Hepatocyte (in vitro differentiated cells): ENCODE measurements around the gene VWA8. TPM values are rescaled to one million over a fixed set of nuclear protein-coding genes. Genes with fewer than 3 reads are reported as not detected.

Experiments
- DNase-seq: peaks from one replicate; pipeline ENCODE4 v3.0.0-alpha.2; 2016; ENCODE audit warnings: low spot score
- H2AFZ ChIP-seq: fragments of 200-600 bp; sonication (generic); 2 replicates; pipeline ENCODE4 v1.6.0; 2016; ENCODE audit warnings: antibody characterized with exemption, mild to moderate bottlenecking
- H3K27ac ChIP-seq: fragments of 200-600 bp; sonication (generic); 2 replicates; pipeline ENCODE4 v1.5.1; 2016; ENCODE audit warnings: mild to moderate bottlenecking
- H3K27me3 ChIP-seq: fragments of 200-600 bp; sonication (generic); 2 replicates; pipeline ENCODE4 v1.6.1; 2016
- H3K36me3 ChIP-seq: fragments of 200-600 bp; sonication (generic); replicated peaks from 2 replicates; pipeline ENCODE4 v1.5.1; 2016; ENCODE audit warnings: low read depth; ENCODE audit not compliant: insufficient read depth
- H3K4me1 ChIP-seq: fragments of 200-600 bp; sonication (generic); 2 replicates; pipeline ENCODE4 v1.5.1; 2016; ENCODE audit warnings: mild to moderate bottlenecking, moderate library complexity; ENCODE audit not compliant: insufficient read depth
- H3K4me2 ChIP-seq: fragments of 200-600 bp; sonication (generic); 2 replicates; pipeline ENCODE4 v1.6.0; 2016
- H3K4me3 ChIP-seq: fragments of 200-600 bp; sonication (generic); 2 replicates; pipeline ENCODE4 v1.5.1; 2016; ENCODE audit warnings: mild to moderate bottlenecking
- H3K79me2 ChIP-seq: fragments of 200-600 bp; sonication (generic); 2 replicates; pipeline ENCODE4 v1.6.0; 2017; ENCODE audit warnings: mild to moderate bottlenecking
- H3K9me2 ChIP-seq: fragments of 200-600 bp; sonication (generic); replicated peaks from 2 replicates; pipeline ENCODE4 v1.6.0; 2017; ENCODE audit warnings: mild to moderate bottlenecking; ENCODE audit not compliant: insufficient read depth
- H3K9me3 ChIP-seq: fragments of 200-600 bp; sonication (generic); 2 replicates; pipeline ENCODE4 v1.5.1; 2016; ENCODE audit warnings: low read depth, mild to moderate bottlenecking
- H4K20me1 ChIP-seq: fragments of 200-600 bp; sonication (generic); 2 replicates; pipeline ENCODE4 v1.6.0; 2016; ENCODE audit warnings: mild to moderate bottlenecking; ENCODE audit not compliant: insufficient read depth, poor library complexity, severe bottlenecking
- CTCF ChIP-seq: fragments of 200-600 bp; sonication (generic); IDR thresholded peaks from 2 replicates; pipeline ENCODE4 v1.5.1; 2016; ENCODE audit warnings: antibody characterized with exemption, mild to moderate bottlenecking; ENCODE audit not compliant: poor library complexity
- EZH2 ChIP-seq: fragments of 200-600 bp; sonication (generic); IDR thresholded peaks from 2 replicates; pipeline ENCODE4 v1.6.1; 2016; ENCODE audit warnings: antibody characterized with exemption, mild to moderate bottlenecking, borderline replicate concordance
- EZH2phosphoT487 ChIP-seq: fragments of 200-600 bp; sonication (generic); IDR thresholded peaks from one replicate; pipeline ENCODE4 v1.6.1; 2018; ENCODE audit warnings: antibody characterized with exemption, mild to moderate bottlenecking, low read depth, moderate library complexity; ENCODE audit not compliant: unreplicated experiment, severe bottlenecking
- WGBS: methylation state at CpG from one replicate; pipeline ENCODE4 v1.1.6; 2016; ENCODE audit warnings: low lambda C conversion rate; ENCODE audit errors: missing lambda C conversion rate; 5-methylcytosine and 5-hydroxymethylcytosine counted together
- polyA plus RNA-seq: library from polyadenylated mRNA; unstranded; fragments of >200 nt; fragmentation: Nextera tagmentation; extraction: Ambion mirVana; gene quantifications from 2 replicates; pipeline ENCODE4 v1.2.1, GENCODE V29; 2016
- total RNA-seq: library from RNA; depleted of rRNA; stranded (reverse); fragments of >200 nt; gene quantifications from 2 replicates; pipeline ENCODE4 v1.2.3, GENCODE V29; 2014

The VWA8 gene
- total and polyA plus RNA-seq, 2 experiments from 2014 or later = 4.9 to 19.5 TPM

- peak overlapping the region; percentile 78 for H3K27ac ChIP-seq
Observed at GRCh38 chr13:41611385-41611784, 349.5 kb downstream of the VWA8 start.

GRCh38 chr13:41610404-41610803 is 350.5 kb downstream of the VWA8 start:
- TF ChIP-seq EZH2phosphoT487 (no peak), EZH2 (no peak), CTCF (no peak)
- 46% methylated on average over 4 of the region's 4 CpGs for WGBS
- Histone ChIP-seq H3K9me2 (no peaks in the 10 kb centered on the region), H4K20me1 (no peaks in the 10 kb centered on the region), H3K4me2 (no peak overlapping the region), H3K79me2 (no peaks in the 10 kb centered on the region), H3K27ac (peak overlapping the region; percentile 78), H3K4me1 (peaks cover 35% of the 10 kb centered on the region), H3K36me3 (no peaks in the 10 kb centered on the region), H3K27me3 (no peaks in the 10 kb centered on the region), H3K4me3 (no peak overlapping the region), H2AFZ (no peak overlapping the region), H3K9me3 (no peaks in the 10 kb centered on the region)
- DNase-seq = peak; percentile 45

More at GRCh38 chr13:41611385-41611784, 349.5 kb downstream of the VWA8 start:
- Histone ChIP-seq H3K27me3 (no peaks in the 10 kb centered on the region), H4K20me1 (no peaks in the 10 kb centered on the region), H3K79me2 (no peaks in the 10 kb centered on the region), H3K4me3 (no peak overlapping the region), H3K36me3 (no peaks in the 10 kb centered on the region), H3K4me1 (peaks cover 35% of the 10 kb centered on the region), H2AFZ (no peak overlapping the region), H3K4me2 (no peak overlapping the region), H3K9me2 (no peaks in the 10 kb centered on the region), H3K9me3 (no peaks in the 10 kb centered on the region)
- DNase-seq = no peak
- 93% methylated on average over 8 of the region's 8 CpGs for WGBS
- TF ChIP-seq EZH2 (no peak), EZH2phosphoT487 (no peak), CTCF (no peak)

- no peak overlapping the region for H3K4me2 ChIP-seq
Observed at GRCh38 chr13:41609828-41610227, 351.1 kb downstream of the VWA8 start.

More at GRCh38 chr13:41609828-41610227, 351.1 kb downstream of the VWA8 start:
- Histone ChIP-seq H3K9me3 (no peaks in the 10 kb centered on the region), H3K79me2 (no peaks in the 10 kb centered on the region), H3K36me3 (no peaks in the 10 kb centered on the region), H3K27me3 (no peaks in the 10 kb centered on the region), H3K4me3 (no peak overlapping the region), H2AFZ (no peak overlapping the region), H4K20me1 (no peaks in the 10 kb centered on the region), H3K4me1 (peaks cover 32% of the 10 kb centered on the region), H3K27ac (peak overlapping the region; percentile 71), H3K9me2 (no peaks in the 10 kb centered on the region)
- 96% methylated on average over 4 of the region's 4 CpGs for WGBS
- DNase-seq = no peak
- TF ChIP-seq EZH2phosphoT487 (no peak), CTCF (no peak), EZH2 (no peak)
